Uterus (tissue), 4 donors: ENCODE data around the gene NANOS2. TPM values are rescaled to one million over a fixed set of nuclear protein-coding genes. Genes with fewer than 3 reads are reported as not detected.

Experiments used
- DNase-seq, 2 donors: peaks; one replicate each; pipeline ENCODE4 v3.0.0-alpha.2; 2019 to 2020
- H3K27ac ChIP-seq, 2 donors: fragments of 200-600 bp; sonication (generic); 1 replicate in 1 of 2; 2 replicates in 1 of 2; pipeline ENCODE4 v1.5.1; 2016 to 2018
- H3K27me3 ChIP-seq, 2 donors: fragments of 200-600 bp; sonication (generic); one replicate each; pipeline ENCODE4 v1.5.1; 2018 to 2019; ENCODE audit warnings: control low read depth in 1 of 2
- H3K36me3 ChIP-seq, 2 donors: fragments of 200-600 bp; sonication (generic); one replicate each; pipeline ENCODE4 v1.5.1; 2019; ENCODE audit warnings: control low read depth in 1 of 2
- H3K4me1 ChIP-seq, 2 donors: fragments of 200-600 bp; sonication (generic); one replicate each; pipeline ENCODE4 v1.5.1; 2018 to 2019; ENCODE audit warnings: control low read depth in 1 of 2
- H3K4me3 ChIP-seq, 2 donors: fragments of 200-600 bp; sonication (generic); 1 replicate in 1 of 2; 2 replicates in 1 of 2; pipeline ENCODE4 v1.5.1; 2018 to 2019; ENCODE audit warnings: mild to moderate bottlenecking in 1 of 2
- H3K9me3 ChIP-seq, 2 donors: fragments of 200-600 bp; sonication (generic); one replicate each; pipeline ENCODE4 v1.5.1; 2019; ENCODE audit warnings: control low read depth in 1 of 2
- POLR2A ChIP-seq, 2 donors: fragments of 450-650 bp; IDR thresholded peaks; one replicate each; pipeline ENCODE4 v1.6.1; 2016; ENCODE audit warnings: antibody characterized with exemption in 2 of 2, mild to moderate bottlenecking in 1 of 2, moderate library complexity in 1 of 2
- intact Hi-C: fragments of 100-400 bp; cut with DNase I; formaldehyde crosslinking; loops from one replicate; pipeline ENCODE4 v1.15.1; 2023; ENCODE audit warnings: low total_unique reads
- total RNA-seq, 4 donors: library from RNA; depleted of rRNA in 3 of 4; stranded (reverse); fragments of >200 nt in 3 of 4; gene quantifications; one replicate each; pipeline versions ENCODE4 v1.1.0 to v1.2.4, GENCODE V29; 2014 to 2023
- TF ChIP-seq, protein P1 (sequence below), 4 experiments: fragments of 200-600 bp in 2 of 4; fragments of 450-650 bp in 2 of 4; sonication (generic) in 2 of 4; IDR thresholded peaks; one replicate each; pipeline ENCODE4 v1.5.1; 2016 to 2019; ENCODE audit warnings: antibody characterized with exemption in 4 of 4, mild to moderate bottlenecking in 2 of 4, moderate library complexity in 1 of 4
- donor health status: DM: yes; HTN: yes; CAD: no.

The NANOS2 gene
- total RNA-seq, 4 donors from 2014 or later, result not detected

DNA sequence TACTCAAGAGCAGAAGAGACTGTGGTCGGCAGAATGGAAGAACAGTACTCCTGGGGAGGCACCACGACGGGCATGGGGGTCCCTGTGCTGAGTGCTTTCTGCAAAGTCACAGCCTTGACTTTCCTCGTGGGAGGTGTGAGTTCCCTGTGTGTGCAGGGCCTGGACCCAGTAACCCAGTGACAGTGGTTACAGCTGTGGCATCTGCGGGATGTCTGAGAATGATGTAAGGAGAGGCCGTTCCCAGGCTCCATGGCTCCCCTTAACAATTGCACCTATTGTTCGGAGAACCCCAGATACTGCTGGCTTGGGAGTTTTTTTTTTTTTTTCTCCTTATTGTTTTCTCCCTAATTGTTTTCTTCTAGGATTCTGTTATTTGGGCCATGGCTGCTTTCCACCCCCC is 5.1 kb upstream of the NANOS2 start:
- Histone ChIP-seq H3K27ac (no peak overlapping the region), H3K27me3 (no peaks in the 10 kb centered on the region), H3K36me3 (no peaks in the 10 kb centered on the region), H3K4me1 (no peaks in the 10 kb centered on the region), H3K9me3 (no peaks in the 10 kb centered on the region), H3K4me3 (no peak overlapping the region)
- no peak for DNase-seq
- no peak for TF ChIP-seq POLR2A (IDR thresholded peaks at IDR 0.05)
- TF ChIP-seq, protein P1, sequence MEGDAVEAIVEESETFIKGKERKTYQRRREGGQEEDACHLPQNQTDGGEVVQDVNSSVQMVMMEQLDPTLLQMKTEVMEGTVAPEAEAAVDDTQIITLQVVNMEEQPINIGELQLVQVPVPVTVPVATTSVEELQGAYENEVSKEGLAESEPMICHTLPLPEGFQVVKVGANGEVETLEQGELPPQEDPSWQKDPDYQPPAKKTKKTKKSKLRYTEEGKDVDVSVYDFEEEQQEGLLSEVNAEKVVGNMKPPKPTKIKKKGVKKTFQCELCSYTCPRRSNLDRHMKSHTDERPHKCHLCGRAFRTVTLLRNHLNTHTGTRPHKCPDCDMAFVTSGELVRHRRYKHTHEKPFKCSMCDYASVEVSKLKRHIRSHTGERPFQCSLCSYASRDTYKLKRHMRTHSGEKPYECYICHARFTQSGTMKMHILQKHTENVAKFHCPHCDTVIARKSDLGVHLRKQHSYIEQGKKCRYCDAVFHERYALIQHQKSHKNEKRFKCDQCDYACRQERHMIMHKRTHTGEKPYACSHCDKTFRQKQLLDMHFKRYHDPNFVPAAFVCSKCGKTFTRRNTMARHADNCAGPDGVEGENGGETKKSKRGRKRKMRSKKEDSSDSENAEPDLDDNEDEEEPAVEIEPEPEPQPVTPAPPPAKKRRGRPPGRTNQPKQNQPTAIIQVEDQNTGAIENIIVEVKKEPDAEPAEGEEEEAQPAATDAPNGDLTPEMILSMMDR (IDR thresholded peaks at IDR 0.05), result no peak
- intact Hi-C loops, result no loop called here

DNA sequence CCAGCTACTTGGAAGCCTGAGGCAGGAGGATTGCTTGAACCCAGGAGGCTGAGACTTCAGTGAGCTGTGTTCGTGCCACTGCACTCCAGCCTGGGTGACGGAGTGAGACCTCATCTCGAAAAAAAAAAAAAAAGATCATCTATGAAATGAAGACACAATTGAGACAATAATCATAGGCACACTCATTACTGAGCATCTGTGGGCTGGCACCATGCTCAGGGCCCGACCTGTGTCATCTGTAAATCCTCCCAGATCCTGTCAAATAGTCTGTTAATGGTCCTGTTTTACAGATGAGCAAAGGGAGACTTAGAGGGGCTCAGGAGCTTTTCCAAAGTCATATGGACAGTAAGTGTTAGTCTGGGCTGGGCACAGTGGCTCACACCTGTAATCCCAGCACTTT is 4.1 kb upstream of the NANOS2 start:
- no peaks in the 10 kb centered on the region for H3K27me3 ChIP-seq
- intact Hi-C loops, result no loop called here
- H3K4me1 ChIP-seq, result no peaks in the 10 kb centered on the region
- no peak for DNase-seq
- H3K9me3 ChIP-seq, result no peaks in the 10 kb centered on the region
- no peak overlapping the region for H3K4me3 ChIP-seq
- TF ChIP-seq, protein P1 (IDR thresholded peaks at IDR 0.05), result no peak
- no peak for TF ChIP-seq POLR2A (IDR thresholded peaks at IDR 0.05)
- no peak overlapping the region for H3K27ac ChIP-seq
- no peaks in the 10 kb centered on the region for H3K36me3 ChIP-seq

DNA sequence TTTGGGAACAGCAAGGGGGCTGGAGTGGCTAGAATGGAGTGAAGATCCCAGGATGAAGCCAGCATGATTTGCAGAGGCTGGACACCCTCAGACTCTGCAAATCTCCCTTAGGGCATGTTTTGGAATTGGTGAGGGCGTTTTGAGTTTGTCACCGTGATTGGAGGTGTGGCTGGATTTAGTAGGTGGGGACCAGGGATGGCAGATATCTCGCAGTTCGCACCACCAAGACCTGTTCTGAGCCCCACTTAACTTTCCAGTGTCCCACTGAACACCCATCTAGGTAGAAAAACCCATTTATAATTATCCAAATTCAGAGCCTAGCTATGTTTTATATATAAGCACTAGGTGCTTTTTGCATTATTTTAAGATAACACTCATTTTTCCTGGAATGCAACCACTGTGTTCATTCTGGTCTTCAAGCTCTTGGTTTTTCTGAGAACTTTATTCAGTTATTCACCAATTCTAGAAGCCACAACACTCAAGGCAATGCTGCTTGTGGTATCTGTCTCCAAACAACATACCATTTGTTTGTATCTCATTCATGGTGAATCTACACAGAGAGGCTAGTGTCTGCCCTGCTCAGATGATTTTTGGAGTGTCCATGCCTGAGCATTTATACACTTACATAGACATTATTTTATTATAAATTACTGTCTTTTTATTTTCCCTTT is 3.0 kb upstream of the NANOS2 start:
- H3K4me1 ChIP-seq, result no peaks in the 10 kb centered on the region
- no peak overlapping the region for H3K4me3 ChIP-seq
- intact Hi-C loops, result no loop called here
- no peaks in the 10 kb centered on the region for H3K27me3 ChIP-seq
- H3K27ac ChIP-seq, result no peak overlapping the region
- H3K36me3 ChIP-seq, result no peaks in the 10 kb centered on the region
- no peak for DNase-seq
- no peaks in the 10 kb centered on the region for H3K9me3 ChIP-seq
- TF ChIP-seq POLR2A (IDR thresholded peaks at IDR 0.05), result no peak
- TF ChIP-seq, protein P1 (IDR thresholded peaks at IDR 0.05), result no peak

DNA sequence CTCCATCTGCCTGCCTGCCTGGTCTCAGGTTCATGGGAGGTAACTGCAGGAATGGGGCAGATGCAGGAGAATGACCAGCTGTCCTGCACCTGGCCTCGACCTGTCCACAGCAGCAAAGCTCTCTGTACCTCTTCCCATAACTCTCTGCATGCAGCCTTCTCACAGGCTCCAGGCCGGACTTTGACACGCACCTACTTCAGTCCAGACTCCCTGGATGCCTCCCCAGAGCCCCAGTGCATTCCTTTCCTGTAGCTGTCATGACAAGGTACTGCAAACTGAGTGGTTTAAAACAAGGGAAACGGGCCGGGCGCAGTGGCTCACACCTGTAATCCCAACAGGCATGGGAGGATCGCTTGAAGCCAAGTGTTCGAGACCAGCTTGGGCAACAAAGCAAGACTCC is 3.3 kb downstream of the NANOS2 start:
- Histone ChIP-seq H3K27ac (no peak overlapping the region), H3K9me3 (no peaks in the 10 kb centered on the region), H3K4me1 (no peaks in the 10 kb centered on the region), H3K27me3 (no peaks in the 10 kb centered on the region), H3K36me3 (no peaks in the 10 kb centered on the region), H3K4me3 (no peak overlapping the region)
- intact Hi-C loops, result no loop called here
- TF ChIP-seq POLR2A (IDR thresholded peaks at IDR 0.05), result no peak
- TF ChIP-seq, protein P1 (IDR thresholded peaks at IDR 0.05), result no peak
- DNase-seq, result no peak

DNA sequence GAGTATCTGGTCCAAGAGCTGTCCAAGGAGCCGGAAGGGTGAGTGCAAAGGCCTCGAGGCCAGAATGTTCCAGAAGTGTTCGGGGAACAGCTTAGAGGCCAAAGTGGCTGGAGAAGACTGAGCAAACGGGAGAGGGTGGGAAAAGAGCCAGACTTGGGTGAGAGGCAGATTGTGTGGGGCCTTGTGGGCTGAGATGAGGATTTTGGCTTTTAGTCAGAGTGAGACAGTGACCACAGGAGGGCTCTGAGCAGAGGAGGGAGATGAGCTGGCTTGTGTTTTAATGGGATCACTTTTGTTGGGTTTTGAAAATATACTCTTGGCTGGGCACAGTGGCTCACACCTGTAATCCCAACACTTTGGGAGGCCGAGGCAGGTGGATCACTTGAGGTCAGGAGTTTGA is 5.6 kb downstream of the NANOS2 start:
- H3K36me3 ChIP-seq, result no peaks in the 10 kb centered on the region
- no peaks in the 10 kb centered on the region for H3K9me3 ChIP-seq
- H3K27ac ChIP-seq, result no peak overlapping the region
- no peak for TF ChIP-seq POLR2A (IDR thresholded peaks at IDR 0.05)
- TF ChIP-seq, protein P1 (IDR thresholded peaks at IDR 0.05), result no peak
- no peak overlapping the region for H3K4me3 ChIP-seq
- no peaks in the 10 kb centered on the region for H3K4me1 ChIP-seq
- no peaks in the 10 kb centered on the region for H3K27me3 ChIP-seq
- intact Hi-C loops, result no loop called here
- no peak for DNase-seq
